Astrocyte (in vitro differentiated cells and primary cell): Measurements from ENCODE around the gene POLA1.

ENCODE experiments used
- EZH2 ChIP-seq: IDR thresholded peaks from 2 replicates; pipeline ENCODE4 v1.6.1; 2012; ENCODE audit warnings: mild to moderate bottlenecking, low read length, inconsistent platforms; ENCODE audit not compliant: insufficient read depth
- TF ChIP-seq, protein P1 (sequence below): IDR thresholded peaks from 2 replicates; pipeline ENCODE4 v1.5.1; 2011; ENCODE audit warnings: low read depth, mild to moderate bottlenecking, inconsistent platforms, low read length, moderate library complexity; ENCODE audit not compliant: insufficient read depth

DNA sequence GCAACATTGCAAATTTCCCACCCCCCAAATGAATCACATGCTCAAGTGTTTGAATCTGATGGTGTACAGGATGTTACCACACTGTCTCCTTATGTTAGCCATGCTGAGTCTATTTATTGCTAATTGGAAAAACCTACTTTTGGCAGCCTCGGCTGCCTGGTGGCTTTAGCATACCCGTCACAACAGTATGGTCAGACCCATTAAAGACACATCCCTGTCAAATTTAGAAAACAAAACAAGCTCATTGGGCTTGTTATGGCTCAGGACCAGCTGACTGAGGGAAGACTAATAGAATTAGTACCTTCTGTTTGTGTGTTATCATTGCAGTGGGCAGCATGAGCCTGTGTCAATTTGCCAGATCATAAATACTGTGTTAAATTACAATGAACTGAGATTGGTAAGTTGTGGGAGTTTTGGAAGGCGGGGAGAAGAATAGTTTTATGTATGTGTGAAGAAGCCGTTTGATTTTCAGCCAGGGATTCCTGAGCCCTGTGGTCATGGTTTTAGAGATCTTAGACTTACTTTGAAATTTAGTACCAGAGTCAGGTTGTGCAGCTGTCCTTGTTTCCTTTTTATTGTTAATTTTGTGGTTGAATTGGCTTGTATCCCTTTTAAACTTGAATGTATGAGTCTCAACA is 66.8 kb downstream of the POLA1 start:
- TF ChIP-seq, protein P1, sequence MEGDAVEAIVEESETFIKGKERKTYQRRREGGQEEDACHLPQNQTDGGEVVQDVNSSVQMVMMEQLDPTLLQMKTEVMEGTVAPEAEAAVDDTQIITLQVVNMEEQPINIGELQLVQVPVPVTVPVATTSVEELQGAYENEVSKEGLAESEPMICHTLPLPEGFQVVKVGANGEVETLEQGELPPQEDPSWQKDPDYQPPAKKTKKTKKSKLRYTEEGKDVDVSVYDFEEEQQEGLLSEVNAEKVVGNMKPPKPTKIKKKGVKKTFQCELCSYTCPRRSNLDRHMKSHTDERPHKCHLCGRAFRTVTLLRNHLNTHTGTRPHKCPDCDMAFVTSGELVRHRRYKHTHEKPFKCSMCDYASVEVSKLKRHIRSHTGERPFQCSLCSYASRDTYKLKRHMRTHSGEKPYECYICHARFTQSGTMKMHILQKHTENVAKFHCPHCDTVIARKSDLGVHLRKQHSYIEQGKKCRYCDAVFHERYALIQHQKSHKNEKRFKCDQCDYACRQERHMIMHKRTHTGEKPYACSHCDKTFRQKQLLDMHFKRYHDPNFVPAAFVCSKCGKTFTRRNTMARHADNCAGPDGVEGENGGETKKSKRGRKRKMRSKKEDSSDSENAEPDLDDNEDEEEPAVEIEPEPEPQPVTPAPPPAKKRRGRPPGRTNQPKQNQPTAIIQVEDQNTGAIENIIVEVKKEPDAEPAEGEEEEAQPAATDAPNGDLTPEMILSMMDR = no peak
- TF ChIP-seq EZH2 = no peak
